Stimulated activated memory B cell treated with anti-CD40 and anti-IgM and Interleukin-4, amounts not matched to agents 10 μg/mL and 1 μg/mL and 100 μg/mL, for 72 hours (primary cell): Measurements from ENCODE around the gene CPSF4.

Source experiments
- ATAC-seq: fragments of 150-1000 bp; cut with Tn5 transposase; 2 replicates; pipeline ENCODE4 v1.10.0; 2021
- H3K27ac Mint-ChIP-seq: one replicate; pipeline ENCODE4 v1.8.0; 2022; ENCODE audit warnings: mild to moderate bottlenecking, mixed read lengths
- H3K27me3 Mint-ChIP-seq: one replicate; pipeline ENCODE4 v1.8.0; 2022; ENCODE audit warnings: mixed read lengths
- H3K36me3 Mint-ChIP-seq: one replicate; pipeline ENCODE4 v1.8.0; 2022; ENCODE audit warnings: mixed read lengths
- H3K4me1 Mint-ChIP-seq: one replicate; pipeline ENCODE4 v1.8.0; 2022; ENCODE audit warnings: mixed read lengths
- H3K4me3 Mint-ChIP-seq: one replicate; pipeline ENCODE4 v1.8.0; 2022; ENCODE audit warnings: mild to moderate bottlenecking, moderate library complexity, mixed read lengths
- H3K9me3 Mint-ChIP-seq: one replicate; pipeline ENCODE4 v1.8.0; 2022; ENCODE audit warnings: mixed read lengths

The CPSF4 gene

GRCh38 chr7:99455874-99456273, 17.1 kb downstream of the CPSF4 start:
- peaks cover 13% of the 10 kb centered on the region for H3K4me1 Mint-ChIP-seq
- no peaks in the 10 kb centered on the region for H3K27me3 Mint-ChIP-seq
- no peak overlapping the region for H3K27ac Mint-ChIP-seq
- no peak for ATAC-seq
- H3K36me3 Mint-ChIP-seq = peaks cover 61% of the 10 kb centered on the region
- no peak overlapping the region for H3K4me3 Mint-ChIP-seq
- H3K9me3 Mint-ChIP-seq = no peaks in the 10 kb centered on the region

- H3K27ac Mint-ChIP-seq = no peak overlapping the region
Measured at GRCh38 chr7:99456288-99456687, 17.5 kb downstream of the CPSF4 start.

GRCh38 chr7:99457050-99457649, 18.4 kb downstream of the CPSF4 start:
- no peak for ATAC-seq
- Mint-ChIP-seq H3K9me3 (no peaks in the 10 kb centered on the region), H3K27me3 (no peaks in the 10 kb centered on the region), H3K36me3 (peaks cover 57% of the 10 kb centered on the region), H3K4me1 (peaks cover 14% of the 10 kb centered on the region), H3K27ac (no peak overlapping the region), H3K4me3 (no peak overlapping the region)

More at GRCh38 chr7:99456288-99456687, 17.5 kb downstream of the CPSF4 start:
- Mint-ChIP-seq H3K36me3 (peaks cover 57% of the 10 kb centered on the region), H3K4me3 (no peak overlapping the region), H3K9me3 (no peaks in the 10 kb centered on the region), H3K4me1 (peaks cover 14% of the 10 kb centered on the region), H3K27me3 (no peaks in the 10 kb centered on the region)
- ATAC-seq = no peak

- Mint-ChIP-seq H3K4me1 (peaks cover 18% of the 10 kb centered on the region), H3K27me3 (no peaks in the 10 kb centered on the region), H3K27ac (no peak overlapping the region), H3K9me3 (no peaks in the 10 kb centered on the region), H3K4me3 (no peak overlapping the region), H3K36me3 (peaks cover 55% of the 10 kb centered on the region)
- ATAC-seq = no peak
Measured at GRCh38 chr7:99457650-99458493, 19.1 kb downstream of the CPSF4 start.

GRCh38 chr7:99459087-99459486, 20.3 kb downstream of the CPSF4 start:
- Mint-ChIP-seq H3K4me3 (no peak overlapping the region), H3K27ac (no peak overlapping the region), H3K36me3 (peaks cover 50% of the 10 kb centered on the region), H3K27me3 (no peaks in the 10 kb centered on the region), H3K4me1 (peaks cover 24% of the 10 kb centered on the region), H3K9me3 (no peaks in the 10 kb centered on the region)
- ATAC-seq = no peak

GRCh38 chr7:99460651-99461050, 21.9 kb downstream of the CPSF4 start:
- no peak overlapping the region for H3K27ac Mint-ChIP-seq
- no peaks in the 10 kb centered on the region for H3K27me3 Mint-ChIP-seq
- peaks cover 46% of the 10 kb centered on the region for H3K36me3 Mint-ChIP-seq
- H3K4me3 Mint-ChIP-seq = no peak overlapping the region
- H3K9me3 Mint-ChIP-seq = no peaks in the 10 kb centered on the region
- ATAC-seq = no peak
- H3K4me1 Mint-ChIP-seq = peaks cover 38% of the 10 kb centered on the region

GRCh38 chr7:99461221-99461620, 22.5 kb downstream of the CPSF4 start:
- Mint-ChIP-seq H3K36me3 (peaks cover 44% of the 10 kb centered on the region), H3K4me1 (peaks cover 44% of the 10 kb centered on the region), H3K27ac (no peak overlapping the region), H3K27me3 (no peaks in the 10 kb centered on the region), H3K9me3 (no peaks in the 10 kb centered on the region), H3K4me3 (no peak overlapping the region)
- ATAC-seq = no peak

- H3K27me3 Mint-ChIP-seq = no peaks in the 10 kb centered on the region
- ATAC-seq = no peak
- peak overlapping the region; percentile 88 for H3K4me3 Mint-ChIP-seq
- no peaks in the 10 kb centered on the region for H3K9me3 Mint-ChIP-seq
- H3K27ac Mint-ChIP-seq = peak overlapping the region; percentile 92
- peaks cover 16% of the 10 kb centered on the region for H3K36me3 Mint-ChIP-seq
- H3K4me1 Mint-ChIP-seq = peaks cover 38% of the 10 kb centered on the region
Measured at GRCh38 chr7:99465421-99465768, 26.7 kb downstream of the CPSF4 start.

- no peaks in the 10 kb centered on the region for H3K27me3 Mint-ChIP-seq
- no peaks in the 10 kb centered on the region for H3K9me3 Mint-ChIP-seq
- ATAC-seq = no peak
Measured at GRCh38 chr7:99468336-99468918, 29.7 kb downstream of the CPSF4 start.

GRCh38 chr7:99469381-99470065, 30.8 kb downstream of the CPSF4 start:
- Mint-ChIP-seq H3K9me3 (no peaks in the 10 kb centered on the region), H3K27me3 (no peaks in the 10 kb centered on the region), H3K36me3 (no peaks in the 10 kb centered on the region), H3K4me3 (no peak overlapping the region), H3K27ac (no peak overlapping the region), H3K4me1 (peaks cover 37% of the 10 kb centered on the region)
- no peak for ATAC-seq

More at GRCh38 chr7:99468336-99468918, 29.7 kb downstream of the CPSF4 start:
- H3K36me3 Mint-ChIP-seq = peaks cover 6% of the 10 kb centered on the region
- H3K4me1 Mint-ChIP-seq = peaks cover 41% of the 10 kb centered on the region
- no peak overlapping the region for H3K4me3 Mint-ChIP-seq
- no peak overlapping the region for H3K27ac Mint-ChIP-seq

- ATAC-seq = peak; percentile 100
- H3K4me1 Mint-ChIP-seq = peaks cover 37% of the 10 kb centered on the region
- H3K9me3 Mint-ChIP-seq = no peaks in the 10 kb centered on the region
- H3K27me3 Mint-ChIP-seq = no peaks in the 10 kb centered on the region
- peak within 1 kb of the TSS; percentile 91 for H3K27ac Mint-ChIP-seq
- H3K36me3 Mint-ChIP-seq = peaks cover 6% of the 10 kb centered on the region
- peak within 1 kb of the TSS; percentile 99 for H3K4me3 Mint-ChIP-seq
Measured at GRCh38 chr7:99472561-99473314, 34.0 kb downstream of the CPSF4 start, which contains the start of gene ZNF789. Gene ZNF789 (plus strand): TSS chr7:99472890. CDS start chr7:99476457, 3,567 bp downstream.

GRCh38 chr7:99473315-99473596, 34.5 kb downstream of the CPSF4 start:
- H3K27me3 Mint-ChIP-seq = no peaks in the 10 kb centered on the region
- peak overlapping the region; percentile 91 for H3K27ac Mint-ChIP-seq
- ATAC-seq = peak; percentile 32

GRCh38 chr7:99476107-99476506, 37.4 kb downstream of the CPSF4 start:
- no peak for ATAC-seq
- Mint-ChIP-seq H3K4me3 (no peak overlapping the region), H3K27me3 (no peaks in the 10 kb centered on the region), H3K9me3 (no peaks in the 10 kb centered on the region), H3K36me3 (peaks cover 26% of the 10 kb centered on the region), H3K4me1 (peaks cover 51% of the 10 kb centered on the region), H3K27ac (no peak overlapping the region)

More at GRCh38 chr7:99473315-99473596, 34.5 kb downstream of the CPSF4 start:
- Mint-ChIP-seq H3K4me1 (peaks cover 42% of the 10 kb centered on the region), H3K4me3 (peak overlapping the region; percentile 99), H3K36me3 (peaks cover 11% of the 10 kb centered on the region), H3K9me3 (no peaks in the 10 kb centered on the region)

- Mint-ChIP-seq H3K9me3 (no peaks in the 10 kb centered on the region), H3K27me3 (no peaks in the 10 kb centered on the region), H3K4me1 (peaks cover 38% of the 10 kb centered on the region), H3K27ac (peak overlapping the region; percentile 80), H3K36me3 (peaks cover 28% of the 10 kb centered on the region), H3K4me3 (no peak overlapping the region)
- no peak for ATAC-seq
Measured at GRCh38 chr7:99478464-99479440, 40.0 kb downstream of the CPSF4 start.
